Inflammatory macrophage treated with lipopolysaccharide for 4 hours (primary cell): ENCODE results near the gene CFP.
"Not testable (repeated sequence)": the region's sequence is repeated elsewhere in the genome, so short reads cannot be mapped to it uniquely, and the experiment has no call there.

Source experiments
- DNase-seq: peaks from one replicate; pipeline ENCODE4 v3.0.0-alpha.2; 2020

The CFP gene

DNA sequence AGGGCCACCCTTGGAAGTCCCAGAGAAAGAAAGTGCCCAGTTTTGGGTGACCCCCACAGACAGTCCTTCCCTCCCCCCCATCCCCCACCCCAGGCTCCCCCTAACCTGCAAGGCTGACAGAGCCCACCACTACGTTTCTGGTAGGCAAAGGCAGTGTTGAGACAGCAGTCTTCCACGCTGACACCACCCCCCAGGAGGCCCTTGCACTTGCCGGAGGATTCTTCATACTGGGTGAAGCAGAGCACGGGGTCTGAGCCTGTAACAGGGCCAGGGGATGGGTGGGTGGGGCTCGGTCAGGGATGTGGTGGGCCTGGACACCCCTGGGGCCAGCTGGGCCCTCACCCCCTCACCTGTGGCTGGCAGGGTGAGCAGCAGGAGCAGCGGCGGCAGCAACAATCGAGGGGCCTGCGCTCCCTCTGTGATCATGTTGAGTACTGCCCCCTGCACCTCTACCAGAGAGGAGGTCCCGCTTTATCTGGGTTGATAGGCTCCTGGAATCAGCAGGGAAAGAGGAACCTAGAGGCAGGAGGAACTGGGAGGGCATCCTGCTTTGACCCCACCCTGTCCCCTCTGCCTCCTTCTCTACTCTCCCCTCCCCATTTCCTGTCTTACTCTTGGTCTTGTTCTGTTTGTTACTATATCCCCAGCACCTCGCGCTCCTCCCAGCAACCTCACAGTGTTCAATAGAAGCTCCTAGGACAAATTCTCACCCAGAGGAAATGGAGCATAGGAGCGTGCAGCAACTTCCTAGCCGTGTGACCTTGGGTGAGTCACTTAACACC is at the start of gene CFP:
Gene CFP, minus strand, starts transcription at position 512 of the 782 bp plus-strand sequence. Its CDS starts 86 bp downstream, at position 426.
- DNase-seq: peak; percentile 23

DNA sequence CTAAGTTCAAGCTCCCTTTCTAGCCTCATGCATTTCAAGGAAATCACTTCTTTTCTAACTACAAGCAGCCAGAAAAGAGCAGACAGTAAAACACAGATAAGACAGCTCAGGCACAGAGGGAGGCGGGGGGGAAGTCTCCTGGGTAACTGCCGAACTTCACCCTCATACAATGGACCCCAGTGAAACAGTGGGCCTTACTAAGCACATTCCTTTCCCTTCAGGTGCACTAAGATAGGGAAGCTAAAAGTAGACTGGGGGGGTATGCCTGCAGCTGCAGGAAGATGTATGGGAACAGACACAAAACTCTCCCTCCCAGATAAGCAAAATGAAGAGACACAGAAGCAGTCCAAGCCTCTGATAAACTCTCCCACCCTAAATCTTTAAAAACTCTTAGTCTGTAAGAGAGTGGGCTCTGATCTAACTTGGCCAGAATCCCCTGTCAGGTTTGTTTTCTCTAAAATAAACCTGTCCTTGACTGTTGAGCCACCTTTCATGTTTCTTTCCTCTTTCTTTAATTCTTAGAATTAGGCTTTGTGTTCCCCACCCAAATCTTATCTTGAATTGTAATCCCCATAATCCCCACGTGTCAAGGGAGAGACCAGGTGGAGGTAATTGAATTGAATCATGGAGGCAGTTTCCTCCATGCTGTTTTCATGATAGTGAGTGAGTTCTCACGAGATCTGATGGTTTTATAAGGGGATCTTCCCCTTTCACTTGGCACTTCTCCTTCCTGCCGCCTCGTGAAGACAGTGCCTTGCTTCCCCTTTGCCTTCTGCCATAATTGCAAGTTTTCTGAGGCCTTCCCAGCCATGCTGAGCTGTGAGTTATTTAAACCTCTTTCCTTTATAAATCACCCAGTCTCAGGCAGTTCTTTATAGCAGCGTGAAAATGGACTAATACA is 46.5 kb upstream of the CFP start:
- peak; percentile 57 for DNase-seq

DNA sequence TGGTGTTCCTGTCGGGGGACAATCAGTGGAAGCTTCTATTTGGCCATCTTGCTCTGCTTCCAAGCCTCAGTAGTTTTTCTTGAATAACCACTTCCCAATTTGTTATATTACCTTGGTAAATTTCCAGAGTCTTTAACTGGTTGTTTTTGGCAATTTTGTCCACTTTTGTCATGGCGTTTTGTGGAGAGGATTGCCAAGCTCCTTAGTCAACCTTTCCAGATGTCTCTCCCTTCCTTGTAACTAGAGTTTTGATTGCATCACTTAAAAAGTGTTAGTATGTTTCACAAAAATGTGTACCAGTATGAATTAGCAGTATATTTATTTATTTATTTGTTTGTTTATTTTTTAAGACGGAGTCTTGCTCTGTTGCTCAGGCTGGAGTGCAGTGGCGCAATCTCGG is 45.0 kb upstream of the CFP start:
- DNase-seq: no peak

DNA sequence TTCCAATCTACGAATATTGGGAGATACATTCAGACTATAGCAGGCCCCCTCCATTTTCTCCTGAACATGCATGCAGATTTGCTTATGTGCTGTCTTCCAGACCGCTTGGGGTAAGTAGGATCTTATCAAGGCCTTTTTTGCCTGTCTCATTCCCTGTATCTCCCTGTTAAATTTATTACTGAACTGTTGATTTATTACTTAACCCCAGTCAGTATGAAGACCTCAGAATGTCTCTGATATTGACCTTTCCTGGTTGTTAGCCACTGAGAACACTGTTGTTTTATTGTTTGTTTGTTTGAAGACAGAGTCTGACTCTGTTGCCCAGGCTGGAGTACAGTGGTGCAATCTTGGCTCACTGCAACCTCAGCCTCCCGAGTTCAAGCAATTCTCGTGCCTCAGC is 36.1 kb upstream of the CFP start:
- not testable (repeated sequence) for DNase-seq

DNA sequence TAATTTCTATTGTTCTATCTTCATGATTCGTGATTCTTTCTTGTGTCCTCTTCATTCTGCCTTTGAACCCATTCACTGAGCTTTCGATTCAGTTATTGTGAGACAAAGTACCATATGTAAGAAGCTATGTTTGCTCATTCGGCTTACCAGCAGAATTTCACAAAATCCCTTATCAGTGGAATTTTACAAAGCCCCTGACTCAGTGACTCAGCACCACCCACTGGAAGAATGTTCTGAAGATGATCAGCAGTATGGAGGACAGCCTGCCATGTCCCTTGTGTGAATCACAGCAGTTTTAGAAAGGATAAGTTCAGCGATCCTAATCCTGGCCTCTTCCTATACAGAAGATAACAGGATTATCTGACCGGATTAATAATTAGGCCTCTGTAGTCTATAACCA is 35.0 kb upstream of the CFP start:
- DNase-seq: no peak

DNA sequence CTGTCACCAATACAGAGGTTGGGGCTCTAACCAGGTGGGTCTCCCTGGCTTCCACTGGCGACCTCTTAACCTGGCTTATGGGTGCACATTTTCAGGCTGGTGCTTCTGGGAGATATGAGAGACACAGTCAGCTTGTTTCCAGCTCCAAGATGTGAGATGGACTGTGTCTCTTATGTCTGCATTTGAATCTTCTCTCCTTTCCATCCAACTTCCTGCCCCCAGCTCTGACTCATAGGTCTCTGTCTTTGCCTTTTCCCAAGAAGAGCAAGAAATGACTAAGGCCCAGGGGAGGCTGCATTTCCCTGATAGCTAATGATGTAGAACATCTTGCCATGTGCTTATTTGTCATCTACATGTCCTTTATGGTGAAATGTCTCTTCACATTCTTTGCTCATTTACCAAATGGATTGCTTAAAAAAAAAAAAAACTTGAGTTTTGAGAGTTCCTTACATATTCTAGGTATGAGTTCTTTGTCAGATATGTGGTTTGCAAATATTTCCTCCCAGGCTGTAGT is 32.5 kb upstream of the CFP start:
- peak; percentile 94 for DNase-seq

DNA sequence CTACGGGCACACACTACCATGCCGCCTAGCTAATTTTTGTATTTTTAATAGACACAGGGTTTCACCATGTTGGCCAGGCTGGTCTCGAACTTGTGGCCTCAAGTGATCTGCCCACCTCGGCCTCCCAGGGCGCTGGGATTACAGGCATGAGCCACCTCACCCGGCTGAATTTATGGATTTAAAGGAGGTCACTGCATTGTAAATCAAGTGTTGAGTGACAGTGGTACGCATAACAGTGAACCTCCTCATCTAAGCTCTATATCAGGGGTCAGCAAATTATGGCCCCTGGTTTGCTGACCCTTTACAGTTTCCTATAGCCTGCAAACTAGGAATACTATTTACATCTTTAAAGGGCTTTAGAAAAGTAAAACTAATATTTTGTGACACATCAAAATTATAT is 31.8 kb upstream of the CFP start:
- no peak for DNase-seq

DNA sequence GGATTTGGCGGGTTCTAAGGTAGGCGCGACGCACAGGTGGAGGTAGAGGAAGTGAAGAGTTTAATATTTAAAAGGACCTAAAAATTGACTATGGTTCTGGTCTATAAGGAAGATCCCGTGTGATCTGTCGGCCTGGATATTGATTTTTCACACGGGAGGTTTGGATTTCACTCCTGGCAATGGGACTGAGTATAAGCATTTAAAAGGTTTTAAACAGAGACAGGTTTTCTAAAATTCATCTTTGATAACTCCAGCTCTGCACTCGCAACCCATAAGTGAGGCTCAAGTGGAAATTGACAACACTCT is 29.6 kb upstream of the CFP start:
- no peak for DNase-seq

DNA sequence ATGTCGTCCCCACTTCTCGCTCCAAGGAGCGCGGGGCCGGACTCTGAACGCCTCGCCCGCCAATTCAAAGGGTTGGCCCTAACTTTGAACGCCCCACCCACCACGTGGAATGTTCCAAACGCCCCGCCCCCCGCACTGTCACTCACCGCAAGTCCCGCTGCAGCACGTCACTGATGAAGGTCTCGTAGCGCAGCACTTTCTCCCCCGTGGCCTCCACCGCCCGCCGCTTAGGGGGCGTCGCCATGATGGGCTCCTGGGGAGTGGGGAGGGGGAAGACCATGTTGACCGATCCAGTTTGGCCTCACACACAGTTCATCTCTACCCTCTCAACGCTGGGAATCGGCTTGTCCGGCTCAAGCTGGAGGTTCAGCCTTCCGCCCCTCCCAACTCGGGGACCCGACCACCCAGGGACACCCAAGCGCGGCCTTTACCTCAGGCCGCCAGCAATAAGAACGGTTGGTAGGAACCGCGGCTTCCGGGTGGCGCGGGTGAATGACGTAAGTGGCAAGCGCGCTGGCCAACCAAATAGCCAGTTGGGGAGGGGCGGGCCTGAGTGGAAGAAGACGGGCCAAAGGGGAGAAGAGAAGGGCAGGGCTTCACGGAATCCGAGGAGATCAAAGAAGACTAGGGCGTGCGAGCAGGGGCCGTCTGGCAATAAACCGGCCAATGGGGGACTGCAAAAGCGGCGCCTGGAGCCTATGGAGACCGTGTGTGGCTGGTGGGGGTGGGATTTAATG is 29.1 kb upstream of the CFP start, which contains the start of gene UXT:
Gene UXT, minus strand, starts transcription at position 497 of the 737 bp plus-strand sequence. Its CDS starts 253 bp downstream, at position 244.
- DNase-seq: peak; percentile 93

DNA sequence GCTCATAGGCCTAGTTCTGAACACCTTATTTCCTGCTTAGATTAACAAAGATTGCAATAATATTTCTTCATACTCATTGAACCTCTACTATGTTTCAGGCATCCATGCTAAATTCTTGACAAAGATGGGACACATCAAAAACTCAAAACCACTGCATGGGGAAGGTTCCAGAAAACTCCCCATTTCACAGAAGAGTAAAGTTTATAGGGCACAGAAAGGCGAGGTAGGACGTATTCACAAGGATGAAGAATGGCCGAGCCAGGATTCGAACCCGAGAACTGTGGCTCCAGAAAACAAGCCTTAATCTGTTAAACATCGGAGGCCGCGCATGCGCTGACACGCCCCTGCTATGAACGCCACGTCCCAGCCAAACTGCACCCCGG is 28.6 kb upstream of the CFP start:
- no peak for DNase-seq

DNA sequence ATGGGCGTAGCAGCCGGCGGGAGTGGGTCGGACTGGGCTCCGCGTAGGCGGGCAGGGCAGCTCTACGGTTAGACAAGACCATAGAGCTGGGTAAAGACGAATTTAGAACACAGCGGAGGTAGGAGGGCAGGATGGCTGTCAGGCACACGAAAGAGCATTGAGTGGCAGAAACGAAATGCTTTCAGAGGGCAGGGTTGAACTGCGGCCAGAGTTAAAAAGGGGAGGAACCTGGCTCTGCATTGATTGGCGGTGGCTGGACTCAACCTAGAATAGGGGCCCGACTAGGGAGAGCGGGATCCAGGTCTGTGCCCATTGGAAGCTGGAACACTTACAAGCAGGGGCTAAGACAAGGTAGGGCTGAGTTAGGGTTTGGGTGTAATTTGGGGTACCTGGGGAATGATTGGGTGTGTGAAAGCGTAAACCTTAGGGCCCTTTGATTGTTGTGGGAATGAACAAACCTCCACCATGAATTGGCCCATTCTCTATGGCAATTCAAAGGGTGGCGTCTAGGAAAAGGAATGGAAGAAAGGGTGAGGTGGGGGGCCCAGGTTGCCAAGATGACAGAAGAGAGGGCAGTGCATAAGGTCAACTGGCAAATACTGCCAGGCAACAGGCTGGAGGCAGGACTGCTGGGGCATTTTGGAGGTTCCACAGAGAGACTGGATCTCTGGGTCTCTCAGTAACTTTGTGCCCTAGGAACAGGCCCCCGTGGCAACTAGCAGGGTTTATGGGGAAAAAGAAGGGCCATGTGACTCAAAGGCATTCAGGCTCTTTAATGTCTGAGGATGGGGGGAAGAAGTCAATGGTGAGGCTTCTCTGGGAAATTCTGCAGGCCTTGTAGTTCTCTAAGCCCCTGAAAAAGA is 21.5 kb upstream of the CFP start:
- no peak for DNase-seq

DNA sequence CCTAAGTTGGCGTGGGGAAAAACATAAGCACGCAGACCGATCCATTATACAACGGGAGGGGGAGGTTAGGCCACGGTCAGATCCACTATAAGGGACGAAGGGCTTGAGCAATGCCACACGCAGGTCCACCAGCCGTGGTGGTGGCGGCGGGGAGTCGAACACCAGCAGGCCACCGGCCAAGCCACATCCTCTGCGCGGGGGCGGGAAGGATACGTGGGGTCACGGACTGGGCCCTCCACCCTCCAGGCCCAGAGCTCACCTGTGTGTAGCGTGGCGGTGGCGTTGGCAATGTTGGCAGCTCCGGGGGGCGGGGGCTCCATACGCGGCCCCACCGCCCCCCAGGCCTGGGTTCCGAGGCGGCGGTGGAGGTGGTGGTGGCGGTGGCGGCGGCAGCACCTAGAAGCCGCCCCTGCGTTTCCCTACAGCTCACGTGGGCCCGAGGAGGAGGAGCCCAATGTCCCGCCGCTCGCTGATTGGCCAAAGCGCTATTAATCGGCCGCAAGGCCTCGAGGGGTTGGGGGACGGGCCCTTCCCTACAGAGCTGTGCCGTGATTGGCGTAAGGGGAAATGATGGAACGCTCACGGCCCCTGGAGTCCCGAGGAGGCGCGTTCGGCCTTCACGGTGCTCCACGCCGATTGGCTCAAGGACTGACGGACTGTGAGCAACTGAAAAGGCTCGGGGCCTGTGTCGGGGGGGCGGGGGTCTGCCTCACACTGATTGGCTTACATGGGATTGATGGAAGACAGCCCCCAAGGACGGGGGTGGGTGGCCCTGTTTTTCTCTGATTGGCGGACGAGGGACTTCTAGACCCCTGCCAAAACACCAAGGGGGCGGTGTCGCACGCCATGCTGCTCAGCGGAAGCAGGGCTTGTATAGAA is 20.7 kb upstream of the CFP start, which contains the start of gene ELK1:
Gene ELK1, minus strand, starts transcription at position 400 of the 879 bp plus-strand sequence. CDS start 9,122 bp downstream, outside the sequence.
- peak; percentile 94 for DNase-seq

DNA sequence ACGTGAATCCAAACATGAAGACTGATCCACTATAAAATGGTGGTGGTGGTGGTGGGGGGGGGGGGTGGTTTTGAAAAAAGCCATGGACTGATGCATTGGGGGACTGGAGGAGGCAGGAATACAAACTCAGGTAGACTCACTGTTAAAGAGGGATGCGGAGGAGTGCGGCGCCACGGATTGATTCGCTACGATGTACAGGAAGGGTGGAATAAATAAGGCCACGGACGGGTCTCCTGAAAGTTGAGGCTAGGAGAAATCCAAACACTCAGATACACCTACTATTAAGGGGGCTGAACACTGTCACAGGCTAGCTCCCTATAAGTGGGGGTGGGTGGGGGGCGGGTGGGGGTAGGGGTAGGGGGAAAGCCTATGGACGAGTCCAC is 20.0 kb upstream of the CFP start:
- no peak for DNase-seq

DNA sequence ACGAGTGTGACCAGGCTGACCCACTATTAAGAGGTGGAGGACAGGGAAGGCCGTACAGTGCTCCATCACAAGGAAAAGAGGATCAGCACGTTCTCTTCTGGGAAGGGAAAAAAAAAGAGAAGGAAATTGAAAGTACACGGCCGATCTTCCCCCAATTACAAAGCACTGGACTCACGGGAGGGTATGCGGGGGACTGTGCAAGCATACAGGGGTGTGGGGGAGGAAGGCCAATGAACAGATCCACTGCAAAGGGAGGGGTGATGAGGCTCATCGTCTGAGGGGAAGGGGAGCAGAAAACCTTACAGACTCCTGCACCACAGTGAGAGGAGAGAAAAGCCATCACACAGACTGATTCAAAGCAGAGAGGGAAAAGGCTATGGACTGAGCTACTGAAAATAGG is 19.5 kb upstream of the CFP start:
- DNase-seq: no peak

DNA sequence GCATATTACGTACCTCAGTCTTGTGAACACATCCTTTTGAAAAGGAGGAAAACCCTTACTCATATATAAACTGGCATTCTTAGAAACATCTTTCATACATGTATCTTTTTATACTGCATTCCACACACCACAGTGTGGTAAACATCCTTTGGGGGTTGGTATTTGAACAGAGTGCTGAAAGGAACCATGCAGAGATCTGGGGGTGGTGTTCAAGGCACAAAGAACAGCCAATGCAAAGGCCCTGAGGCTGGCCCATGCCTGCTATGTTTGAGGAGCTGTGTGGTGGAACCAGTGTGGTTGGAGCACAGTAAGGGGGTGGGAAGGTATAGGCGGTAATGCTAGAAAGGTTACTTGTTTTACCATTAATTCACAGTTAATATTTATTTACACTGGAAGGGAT is 18.6 kb upstream of the CFP start:
- DNase-seq: no peak

DNA sequence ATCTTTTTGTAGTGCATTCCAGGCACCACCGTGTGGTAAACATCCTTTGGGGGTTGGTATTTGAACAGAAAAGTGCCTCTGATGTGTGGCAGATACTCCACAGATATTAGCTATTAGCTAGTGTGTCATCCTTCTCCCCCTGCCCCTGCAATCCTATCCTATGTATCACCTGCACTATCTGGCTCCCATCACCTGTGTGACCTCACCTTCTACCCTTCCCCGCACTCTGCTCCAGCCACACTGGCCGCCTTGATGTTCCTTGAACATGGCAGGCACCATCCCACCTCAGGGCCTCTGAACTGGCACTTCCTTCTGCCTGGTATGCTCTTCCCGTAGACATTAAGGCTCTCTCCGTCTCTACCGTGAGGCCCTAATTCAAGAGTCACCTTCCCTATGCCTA is 16.9 kb upstream of the CFP start:
- no peak for DNase-seq

DNA sequence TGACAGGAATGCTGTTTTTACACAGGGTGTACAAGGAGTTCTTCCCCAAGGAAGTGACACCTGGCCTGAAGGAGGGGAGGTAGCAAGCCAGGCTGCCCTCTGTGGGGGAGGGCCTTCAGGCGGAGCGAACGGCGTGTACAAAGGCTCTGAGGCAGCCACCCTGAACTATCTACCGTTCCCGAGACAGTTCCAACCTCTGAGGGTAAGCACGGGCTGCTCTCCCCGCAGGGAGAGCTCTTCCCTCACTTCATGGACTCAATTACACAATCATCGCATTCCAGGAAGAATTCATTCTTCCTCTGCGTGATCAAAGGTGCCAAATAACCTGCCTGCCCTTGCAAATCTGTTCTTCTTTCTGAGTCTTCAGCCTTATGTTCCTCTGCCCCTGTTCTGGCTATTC is 15.8 kb upstream of the CFP start:
- no peak for DNase-seq

DNA sequence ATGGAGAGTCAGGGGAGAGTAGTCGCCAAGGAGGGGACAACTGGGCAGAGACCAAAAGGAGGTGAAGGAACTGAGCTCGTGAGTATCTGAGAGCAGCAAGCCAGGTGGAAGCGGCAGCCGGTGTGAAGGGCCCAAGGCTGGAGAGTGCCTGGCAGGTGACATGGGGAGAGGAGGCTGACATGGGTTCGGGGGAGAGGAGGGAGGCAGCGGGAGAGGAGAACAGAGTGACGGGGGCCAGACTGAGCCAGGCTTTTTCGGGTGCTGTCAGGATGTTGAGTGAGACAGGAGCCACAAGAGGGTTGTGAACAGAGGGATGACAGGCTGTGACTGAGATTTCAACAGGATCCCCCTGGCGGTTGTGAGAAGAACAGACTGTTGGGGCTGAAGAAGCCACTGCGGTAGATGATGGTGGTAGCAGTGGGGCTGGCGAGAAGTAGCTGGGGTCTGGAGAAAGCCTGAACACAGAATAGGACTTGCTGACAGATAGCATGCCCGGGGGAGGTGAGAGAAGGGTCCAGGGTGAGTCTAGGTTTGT is 14.9 kb upstream of the CFP start:
- DNase-seq: no peak

DNA sequence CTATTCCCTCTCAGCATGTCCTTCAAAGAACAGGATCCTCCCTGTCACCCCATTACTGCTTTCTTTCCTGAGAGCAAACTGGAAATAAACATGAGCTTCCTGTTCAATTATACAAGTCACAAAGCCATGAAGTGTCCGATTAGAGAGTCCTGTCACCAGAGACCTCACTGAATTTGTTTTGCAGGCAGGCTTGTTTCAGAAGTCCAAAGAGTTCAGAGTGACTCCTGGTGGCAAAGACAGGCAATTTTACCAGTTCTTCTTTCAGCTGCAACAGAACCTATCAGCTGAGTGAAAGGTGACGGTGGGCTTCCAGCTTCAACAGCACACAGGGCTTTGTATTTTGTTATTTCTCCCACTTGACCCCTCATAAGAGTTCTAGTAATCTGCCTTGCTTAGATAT is 14.2 kb upstream of the CFP start:
- peak; percentile 33 for DNase-seq

DNA sequence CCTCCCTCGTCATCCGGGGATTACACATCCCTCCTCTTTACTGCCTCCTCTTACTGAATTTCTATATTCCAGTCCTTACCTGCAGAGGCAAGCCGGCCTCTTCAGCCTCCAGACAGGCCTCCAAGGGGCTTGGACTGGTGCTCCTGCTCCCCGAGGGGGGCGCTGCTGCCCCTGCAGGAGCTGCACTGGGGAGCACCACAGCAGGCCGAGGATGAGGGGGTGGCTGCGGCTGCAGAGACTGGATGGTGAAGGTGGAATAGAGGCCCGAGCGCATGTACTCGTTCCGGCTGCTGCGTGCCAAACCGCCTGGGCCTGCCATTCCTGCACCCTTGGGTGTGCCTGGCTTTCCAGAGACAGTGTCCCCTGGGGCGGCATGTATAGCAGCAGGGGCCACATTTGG is 9.1 kb upstream of the CFP start:
- DNase-seq: no peak
